ENCODE measurements around the gene DAW1.

DNA sequence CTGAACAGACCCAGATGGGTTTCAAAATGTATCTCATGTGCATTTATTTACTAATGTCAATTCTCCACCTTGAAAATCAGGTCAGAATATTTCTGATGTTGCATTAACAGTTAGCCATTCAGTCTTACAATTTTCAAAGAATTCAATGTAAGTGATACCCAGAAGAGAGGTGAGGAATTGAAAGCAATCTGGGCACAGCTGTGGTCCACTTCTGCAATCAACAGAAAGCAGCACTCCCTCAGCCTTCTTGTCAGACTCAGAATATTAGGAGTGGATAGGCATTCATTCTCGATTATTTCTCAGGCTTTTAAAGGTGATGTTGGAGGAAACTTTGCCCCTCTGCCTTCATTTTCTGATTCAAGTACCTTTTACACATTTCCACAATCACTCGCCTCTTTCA, 42.1 kb upstream of the DAW1 start:
- no peak for TF ChIP-seq EZH2 (IDR thresholded peaks at IDR 0.05; ENCODE audit: low read length, unreplicated experiment)
- TF ChIP-seq, protein P1, sequence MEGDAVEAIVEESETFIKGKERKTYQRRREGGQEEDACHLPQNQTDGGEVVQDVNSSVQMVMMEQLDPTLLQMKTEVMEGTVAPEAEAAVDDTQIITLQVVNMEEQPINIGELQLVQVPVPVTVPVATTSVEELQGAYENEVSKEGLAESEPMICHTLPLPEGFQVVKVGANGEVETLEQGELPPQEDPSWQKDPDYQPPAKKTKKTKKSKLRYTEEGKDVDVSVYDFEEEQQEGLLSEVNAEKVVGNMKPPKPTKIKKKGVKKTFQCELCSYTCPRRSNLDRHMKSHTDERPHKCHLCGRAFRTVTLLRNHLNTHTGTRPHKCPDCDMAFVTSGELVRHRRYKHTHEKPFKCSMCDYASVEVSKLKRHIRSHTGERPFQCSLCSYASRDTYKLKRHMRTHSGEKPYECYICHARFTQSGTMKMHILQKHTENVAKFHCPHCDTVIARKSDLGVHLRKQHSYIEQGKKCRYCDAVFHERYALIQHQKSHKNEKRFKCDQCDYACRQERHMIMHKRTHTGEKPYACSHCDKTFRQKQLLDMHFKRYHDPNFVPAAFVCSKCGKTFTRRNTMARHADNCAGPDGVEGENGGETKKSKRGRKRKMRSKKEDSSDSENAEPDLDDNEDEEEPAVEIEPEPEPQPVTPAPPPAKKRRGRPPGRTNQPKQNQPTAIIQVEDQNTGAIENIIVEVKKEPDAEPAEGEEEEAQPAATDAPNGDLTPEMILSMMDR (conservative IDR thresholded peaks at IDR 0.05; ENCODE audit: low read depth, low read length) = no peak

Measured in PC-3 (cell line).